Right lobe of liver (tissue), 6 donors: ENCODE data around the gene TSPAN1. TPM values are rescaled to one million over a fixed set of nuclear protein-coding genes. Genes with fewer than 3 reads are reported as not detected.

Source experiments
- ATAC-seq, 4 donors: fragments of 200-7000 bp; cut with Tn5 transposase; one replicate each; pipeline ENCODE4 v1.9.1; 2020; ENCODE audit warnings: mild to moderate bottlenecking in 4 of 4, moderate library complexity in 4 of 4
- DNase-seq, 3 donors: peaks; one replicate each; pipeline ENCODE4 v3.0.0-alpha.2; 2020
- H3K27ac ChIP-seq, 3 donors: fragments of 200-600 bp; one replicate each; pipeline ENCODE4 v1.8.0; 2022
- H3K27me3 ChIP-seq, 2 donors: fragments of 200-600 bp; one replicate each; pipeline ENCODE4 v1.8.0; 2022
- H3K36me3 ChIP-seq, 4 donors: fragments of 200-600 bp; sonication (generic) in 1 of 4; one replicate each; pipeline versions ENCODE4 v1.5.1 to v1.8.0; 2017 to 2022; ENCODE audit warnings: control low read depth in 1 of 4
- H3K4me1 ChIP-seq, 4 donors: fragments of 200-600 bp; sonication (generic) in 1 of 4; one replicate each; pipeline versions ENCODE4 v1.5.1 to v1.8.0; 2017 to 2022; ENCODE audit warnings: control low read depth in 1 of 4
- H3K4me3 ChIP-seq, 3 donors: fragments of 200-600 bp; one replicate each; pipeline ENCODE4 v1.8.0; 2022
- H3K9me3 ChIP-seq, 4 donors: fragments of 200-600 bp; sonication (generic) in 1 of 4; one replicate each; pipeline versions ENCODE4 v1.5.1 to v1.8.0; 2017 to 2022; ENCODE audit warnings: control low read depth in 1 of 4
- POLR2A ChIP-seq: fragments of 450-650 bp; IDR thresholded peaks from one replicate; pipeline ENCODE4 v1.6.1; 2017; ENCODE audit warnings: antibody characterized with exemption, mild to moderate bottlenecking
- WGBS: methylation state at CpG from one replicate; pipeline ENCODE4 v1.1.6; 2018; ENCODE audit warnings: low coverage, low lambda C conversion rate; ENCODE audit not compliant: insufficient coverage; ENCODE audit errors: missing lambda C conversion rate; 5-methylcytosine and 5-hydroxymethylcytosine counted together
- intact Hi-C, 2 donors: fragments of 100-400 bp; cut with DNase I; formaldehyde crosslinking; loops; one replicate each; pipeline versions ENCODE4 v1.11.2 to v1.14.1; 2022
- total RNA-seq, 6 experiments: library from RNA; depleted of rRNA in 2 of 6; stranded (reverse); fragments of >200 nt in 2 of 6; fragmentation: NEBNext Ultra II Directional in 3 of 6; extraction: Animal tissue kit (Norgen Biotek cat#: 25700) in 3 of 6; gene quantifications; one replicate each; pipeline versions ENCODE4 v1.1.0 to v1.2.4, GENCODE V29; 2016 to 2023
- TF ChIP-seq, protein P1 (sequence below), 4 donors: fragments of 200-600 bp in 3 of 4; fragments of 450-650 bp in 1 of 4; IDR thresholded peaks; one replicate each; pipeline versions ENCODE4 v1.5.1 to v1.8.0; 2016 to 2022; ENCODE audit warnings: antibody characterized with exemption in 4 of 4, mild to moderate bottlenecking in 2 of 4
- donor health status: DM: no; HTN: yes; CAD: no.
- donor health status: DM: no; HTN: no; CAD: no.
- donor health status: DM: no; HTN: no; CAD: no.
- donor health status: DM: no; HTN: yes; CAD: no.
- donor health status: DM: no; HTN: yes; CAD: no.

Gene TSPAN1
- total RNA-seq, 6 experiments from 2014 or later: 2.6 to 6.3 (median 3.6) TPM

DNA sequence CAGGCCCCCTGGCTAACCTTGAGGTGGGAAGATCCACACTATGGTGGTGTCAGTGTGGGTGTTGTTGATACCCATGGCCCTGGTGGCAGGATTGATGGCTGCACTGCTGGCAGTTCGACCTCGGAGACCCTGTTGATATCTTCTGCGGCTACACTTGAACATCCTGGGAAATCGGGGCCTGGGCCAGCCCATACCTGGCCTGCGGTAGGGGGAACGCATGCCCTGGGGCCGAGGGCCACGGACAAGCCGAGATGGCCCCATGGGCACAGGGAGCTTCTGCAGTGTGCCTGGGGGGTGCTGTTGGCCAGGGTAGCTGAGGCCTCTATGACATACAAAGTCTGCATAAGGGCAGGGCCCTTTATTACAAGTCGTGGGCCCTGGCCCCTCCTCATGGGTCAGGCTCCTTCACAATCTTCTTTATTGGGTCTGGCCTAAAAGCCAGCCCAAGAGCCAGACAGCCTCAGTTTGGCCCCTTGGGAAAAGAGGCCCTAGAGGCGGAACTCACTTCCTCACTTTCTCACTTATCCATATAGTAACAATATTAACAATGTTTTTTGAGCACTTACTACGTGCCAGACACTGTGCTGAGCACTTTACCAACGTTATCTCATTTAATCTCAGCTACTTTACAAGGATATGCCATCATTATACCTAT lies 1.5 kb downstream of the TSPAN1 start, which contains the start of gene P3R3URF:
Gene P3R3URF (minus strand): TSS at position 278 of the 655 bp plus-strand sequence. CDS start 17 bp downstream, at position 261.
- DNase-seq: no peak
- Histone ChIP-seq H3K27ac (no peak within 1 kb of the TSS), H3K4me1 (no peaks in the 10 kb centered on the region), H3K9me3 (no peaks in the 10 kb centered on the region), H3K27me3 (no peaks in the 10 kb centered on the region), H3K36me3 (no peaks in the 10 kb centered on the region), H3K4me3 (no peak within 1 kb of the TSS)
- no peak for ATAC-seq
- TF ChIP-seq, protein P1, sequence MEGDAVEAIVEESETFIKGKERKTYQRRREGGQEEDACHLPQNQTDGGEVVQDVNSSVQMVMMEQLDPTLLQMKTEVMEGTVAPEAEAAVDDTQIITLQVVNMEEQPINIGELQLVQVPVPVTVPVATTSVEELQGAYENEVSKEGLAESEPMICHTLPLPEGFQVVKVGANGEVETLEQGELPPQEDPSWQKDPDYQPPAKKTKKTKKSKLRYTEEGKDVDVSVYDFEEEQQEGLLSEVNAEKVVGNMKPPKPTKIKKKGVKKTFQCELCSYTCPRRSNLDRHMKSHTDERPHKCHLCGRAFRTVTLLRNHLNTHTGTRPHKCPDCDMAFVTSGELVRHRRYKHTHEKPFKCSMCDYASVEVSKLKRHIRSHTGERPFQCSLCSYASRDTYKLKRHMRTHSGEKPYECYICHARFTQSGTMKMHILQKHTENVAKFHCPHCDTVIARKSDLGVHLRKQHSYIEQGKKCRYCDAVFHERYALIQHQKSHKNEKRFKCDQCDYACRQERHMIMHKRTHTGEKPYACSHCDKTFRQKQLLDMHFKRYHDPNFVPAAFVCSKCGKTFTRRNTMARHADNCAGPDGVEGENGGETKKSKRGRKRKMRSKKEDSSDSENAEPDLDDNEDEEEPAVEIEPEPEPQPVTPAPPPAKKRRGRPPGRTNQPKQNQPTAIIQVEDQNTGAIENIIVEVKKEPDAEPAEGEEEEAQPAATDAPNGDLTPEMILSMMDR (IDR thresholded peaks at IDR 0.05): no peak
- no peak for TF ChIP-seq POLR2A
- 70% methylated on average over 3 of the region's 13 CpGs for WGBS
- intact Hi-C loops: no loop called here

DNA sequence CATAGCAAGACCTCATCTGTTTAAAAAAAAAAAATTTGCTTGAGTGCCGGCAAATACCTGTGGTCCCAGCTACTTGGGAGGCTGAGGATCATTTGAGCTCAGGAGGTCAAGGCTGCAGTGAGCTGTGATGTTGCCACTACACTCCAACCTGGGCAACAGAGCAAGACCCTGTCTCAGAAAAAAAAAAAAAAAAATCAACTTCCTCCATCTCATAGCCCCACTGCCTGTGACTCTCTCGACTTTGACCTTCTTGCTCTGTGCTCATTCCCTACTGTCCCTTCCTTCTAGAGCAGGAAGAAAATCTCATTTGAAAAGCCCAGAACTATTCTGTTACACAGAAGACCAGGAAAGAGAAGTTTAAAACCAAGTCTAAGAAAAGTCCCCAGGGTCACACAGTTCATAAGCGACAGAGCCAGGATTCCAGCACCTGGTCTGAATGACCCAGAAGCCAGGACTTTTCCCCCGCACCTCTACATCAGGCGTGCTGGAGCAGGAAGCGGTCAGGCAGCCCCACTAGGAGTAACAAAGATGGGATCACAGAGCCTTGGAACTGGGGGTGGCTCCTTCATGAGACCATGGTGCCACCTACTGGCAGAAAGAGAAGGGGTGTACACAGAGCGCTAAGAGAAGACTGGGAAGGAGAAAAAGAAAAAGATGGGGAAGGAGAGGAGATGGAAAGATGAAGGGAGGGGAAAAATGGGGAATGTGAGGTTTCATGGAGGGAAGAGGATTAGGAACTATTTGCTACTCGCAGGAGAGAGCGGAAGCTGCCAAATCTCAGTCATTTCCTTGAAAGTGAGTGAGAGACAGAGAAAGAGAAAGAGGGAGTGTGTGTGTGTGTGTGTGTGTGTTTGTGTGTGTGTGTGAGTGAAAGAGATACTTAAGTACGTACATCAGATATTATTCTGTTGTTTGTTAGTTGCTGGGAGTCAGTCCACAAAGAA lies 4.5 kb downstream of the TSPAN1 start:
- peak; percentile 73 to 81 (median 77) for ATAC-seq
- no peak overlapping the region for H3K4me3 ChIP-seq
- intact Hi-C loops: loop anchor here (5.0 kb wide), 1 partner anchor 142 kb away; no protein-coding TSS in a partner anchor
- WGBS: 12% methylated on average over 10 of the region's 10 CpGs
- DNase-seq: peak in 2 of 3 donors; percentile 71 to 79
- H3K36me3 ChIP-seq: no peaks in the 10 kb centered on the region
- H3K27me3 ChIP-seq: no peaks in the 10 kb centered on the region
- TF ChIP-seq, protein P1 (IDR thresholded peaks at IDR 0.05): peak; percentile 88 to 92 (median 90)
- no peak for TF ChIP-seq POLR2A
- H3K4me1 ChIP-seq: peaks cover 0 to 19% (median 5%) of the 10 kb centered on the region in 4 donors
- no peak overlapping the region for H3K27ac ChIP-seq
- H3K9me3 ChIP-seq: no peaks in the 10 kb centered on the region

DNA sequence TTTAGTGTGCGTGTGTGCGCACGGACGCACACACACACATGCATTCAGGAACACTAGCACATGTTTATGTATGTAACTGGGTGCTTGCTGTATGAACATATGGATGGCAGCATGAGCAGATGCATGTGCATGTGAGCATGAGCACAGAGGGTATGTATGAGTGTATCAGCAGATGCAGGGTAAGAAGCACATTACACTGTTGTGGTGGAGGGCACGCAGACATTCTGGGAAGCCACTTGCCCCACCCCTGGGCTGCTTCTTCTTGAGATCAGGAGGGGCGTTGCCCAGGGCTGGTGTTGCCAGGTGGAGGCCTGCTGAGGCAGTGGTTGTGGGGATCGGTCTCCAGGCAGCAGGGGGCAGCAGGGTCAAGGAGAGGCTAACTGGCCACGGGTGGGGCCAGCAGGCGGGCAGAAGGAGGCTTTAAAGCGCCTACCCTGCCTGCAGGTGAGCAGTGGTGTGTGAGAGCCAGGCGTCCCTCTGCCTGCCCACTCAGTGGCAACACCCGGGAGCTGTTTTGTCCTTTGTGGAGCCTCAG lies 5.3 kb downstream of the TSPAN1 start:
- no peaks in the 10 kb centered on the region for H3K9me3 ChIP-seq
- WGBS: 48% methylated on average over 11 of the region's 12 CpGs
- no peaks in the 10 kb centered on the region for H3K27me3 ChIP-seq
- H3K36me3 ChIP-seq: no peaks in the 10 kb centered on the region
- H3K27ac ChIP-seq: no peak overlapping the region
- peak in 1 of 3 donors; percentile 44 for DNase-seq
- peak in 2 of 4 donors; percentile 9 to 23 for ATAC-seq
- peaks cover 0 to 19% (median 5%) of the 10 kb centered on the region in 4 donors for H3K4me1 ChIP-seq
- TF ChIP-seq, protein P1 (IDR thresholded peaks at IDR 0.05): peak in 2 of 4 donors; percentile 18 to 20
- no peak for TF ChIP-seq POLR2A
- intact Hi-C loops: loop anchor here (5.0 kb wide), 1 partner anchor 143 kb away; no protein-coding TSS in a partner anchor
- no peak overlapping the region for H3K4me3 ChIP-seq
